Urinary bladder (tissue), 4 donors: ENCODE measurements around the gene CAMTA2. TPM values are rescaled to one million over a fixed set of nuclear protein-coding genes. Genes with fewer than 3 reads are reported as not detected.
"Not testable (repeated sequence)": the region's sequence is repeated elsewhere in the genome, so short reads cannot be mapped to it uniquely, and the experiment has no call there.

Experiments
- DNase-seq: peaks from one replicate; pipeline ENCODE4 v3.0.0-alpha.2; 2015; ENCODE audit errors: extremely low spot score
- H3K27ac ChIP-seq: one replicate; pipeline ENCODE4 v1.5.1; 2013; ENCODE audit warnings: low read depth, mild to moderate bottlenecking, moderate library complexity
- H3K36me3 ChIP-seq: one replicate; pipeline ENCODE4 v1.6.1; 2013; ENCODE audit warnings: mild to moderate bottlenecking, moderate library complexity; ENCODE audit not compliant: insufficient read depth
- H3K4me1 ChIP-seq: one replicate; pipeline ENCODE4 v1.6.1; 2013; ENCODE audit warnings: mild to moderate bottlenecking, moderate library complexity; ENCODE audit not compliant: insufficient read depth
- H3K4me3 ChIP-seq: one replicate; pipeline ENCODE4 v1.5.1; 2013; ENCODE audit warnings: low read depth, low read length
- WGBS: extraction: QIAGEN DNeasy Blood & Tissue Kit; methylation state at CpG from one replicate; pipeline ENCODE4 v1.1.7; 2013; 5-methylcytosine and 5-hydroxymethylcytosine counted together
- polyA plus RNA-seq: library from polyadenylated mRNA; stranded (reverse); fragments of 200-250 nt; gene quantifications from one replicate; pipeline ENCODE4 v1.2.3, GENCODE V29; 2013
- total RNA-seq: library from RNA; depleted of rRNA; stranded (reverse); fragments of >200 nt; gene quantifications from one replicate; pipeline ENCODE4 v1.2.3, GENCODE V29; 2014
- donor health status: healthy with polysubstance abuse.
- donor health status: healthy.

CAMTA2 gene
- total RNA-seq (5.7 TPM), polyA plus RNA-seq (46.1 TPM)

GRCh38 chr17:4986951-4987766 lies at the start of gene CAMTA2:
TSS of gene CAMTA2 (minus strand) at chr17:4987675. CDS start at chr17:4986222, 1,453 bp downstream.
- H3K27ac ChIP-seq, result peak within 1 kb of the TSS; percentile 92
- peaks cover 2% of the 10 kb centered on the region for H3K4me1 ChIP-seq
- under 1% methylated on average over 77 of the region's 78 CpGs for WGBS

GRCh38 chr17:5035315-5035714 lies 47.8 kb upstream of the CAMTA2 start, which contains the start of gene SLC52A1:
TSS of gene SLC52A1 (minus strand) at chr17:5035426. CDS start at chr17:5034606, 820 bp downstream.
- H3K4me3 ChIP-seq, result peak within 1 kb of the TSS; percentile 29
- 7% methylated on average over 24 of the region's 24 CpGs for WGBS

More at GRCh38 chr17:4986951-4987766, at the start of gene CAMTA2:
- H3K36me3 ChIP-seq, result no peaks in the 10 kb centered on the region
- H3K4me3 ChIP-seq, result peak within 1 kb of the TSS; percentile 87
- DNase-seq, result peak; percentile 45

GRCh38 chr17:5034651-5035050 lies 47.2 kb upstream of the CAMTA2 start:
- Histone ChIP-seq H3K4me3 (no peak overlapping the region), H3K36me3 (no peaks in the 10 kb centered on the region), H3K27ac (no peak overlapping the region), H3K4me1 (no peaks in the 10 kb centered on the region)
- WGBS, result 85% methylated on average over 14 of the region's 14 CpGs
- DNase-seq, result no peak

More at GRCh38 chr17:5035315-5035714, 47.8 kb upstream of the CAMTA2 start, which contains the start of gene SLC52A1:
- DNase-seq, result no peak
- Histone ChIP-seq H3K36me3 (no peaks in the 10 kb centered on the region), H3K4me1 (no peaks in the 10 kb centered on the region), H3K27ac (no peak within 1 kb of the TSS)

GRCh38 chr17:5034063-5034462 lies 46.6 kb upstream of the CAMTA2 start:
- WGBS, result 93% methylated on average over 5 of the region's 5 CpGs

GRCh38 chr17:5033352-5034015 lies 46.0 kb upstream of the CAMTA2 start:
- DNase-seq, result no peak
- 89% methylated on average over 13 of the region's 13 CpGs for WGBS
- Histone ChIP-seq H3K36me3 (no peaks in the 10 kb centered on the region), H3K4me1 (no peaks in the 10 kb centered on the region), H3K4me3 (no peak overlapping the region), H3K27ac (no peak overlapping the region)

More at GRCh38 chr17:5034063-5034462, 46.6 kb upstream of the CAMTA2 start:
- Histone ChIP-seq H3K36me3 (no peaks in the 10 kb centered on the region), H3K27ac (no peak overlapping the region), H3K4me1 (no peaks in the 10 kb centered on the region), H3K4me3 (no peak overlapping the region)
- no peak for DNase-seq

GRCh38 chr17:5032865-5033264 lies 45.4 kb upstream of the CAMTA2 start:
- Histone ChIP-seq H3K4me1 (no peaks in the 10 kb centered on the region), H3K4me3 (no peak overlapping the region), H3K27ac (no peak overlapping the region), H3K36me3 (no peaks in the 10 kb centered on the region)
- no peak for DNase-seq
- 86% methylated on average over 6 of the region's 6 CpGs for WGBS

- peak overlapping the region; percentile 44 for H3K4me3 ChIP-seq
- DNase-seq, result peak; percentile 72
- H3K36me3 ChIP-seq, result no peaks in the 10 kb centered on the region
- no peaks in the 10 kb centered on the region for H3K4me1 ChIP-seq
- 3% methylated on average over 48 of the region's 48 CpGs for WGBS
- H3K27ac ChIP-seq, result no peak overlapping the region
Observed at GRCh38 chr17:5031365-5032082, 44.0 kb upstream of the CAMTA2 start.

- not testable (repeated sequence) for H3K4me3 ChIP-seq, H3K4me1 ChIP-seq, H3K36me3 ChIP-seq, DNase-seq, H3K27ac ChIP-seq
- WGBS, result 100% methylated on average over 2 of the region's 2 CpGs
Observed at GRCh38 chr17:5030168-5030567, 42.7 kb upstream of the CAMTA2 start.

GRCh38 chr17:5027916-5028315 lies 40.4 kb upstream of the CAMTA2 start:
- DNase-seq, result no peak
- WGBS, result 73% methylated on average over 5 of the region's 5 CpGs

GRCh38 chr17:5027299-5027698 lies 39.8 kb upstream of the CAMTA2 start:
- 85% methylated on average over 6 of the region's 6 CpGs for WGBS
- H3K4me3 ChIP-seq, result no peak overlapping the region
- H3K36me3 ChIP-seq, result no peaks in the 10 kb centered on the region

More at GRCh38 chr17:5027916-5028315, 40.4 kb upstream of the CAMTA2 start:
- Histone ChIP-seq H3K4me1 (no peaks in the 10 kb centered on the region), H3K36me3 (no peaks in the 10 kb centered on the region), H3K27ac (no peak overlapping the region), H3K4me3 (no peak overlapping the region)

GRCh38 chr17:5024604-5025003 lies 37.1 kb upstream of the CAMTA2 start:
- Histone ChIP-seq H3K4me1 (no peaks in the 10 kb centered on the region), H3K36me3 (no peaks in the 10 kb centered on the region), H3K27ac (no peak overlapping the region), H3K4me3 (no peak overlapping the region)
- WGBS, result 97% methylated on average over 4 of the region's 4 CpGs
- DNase-seq, result no peak

More at GRCh38 chr17:5027299-5027698, 39.8 kb upstream of the CAMTA2 start:
- DNase-seq, result no peak
- no peaks in the 10 kb centered on the region for H3K4me1 ChIP-seq
- no peak overlapping the region for H3K27ac ChIP-seq

- H3K4me1 ChIP-seq, result no peaks in the 10 kb centered on the region
- no peak overlapping the region for H3K4me3 ChIP-seq
- H3K27ac ChIP-seq, result no peak overlapping the region
- 90% methylated on average over 29 of the region's 29 CpGs for WGBS
- no peak for DNase-seq
- no peaks in the 10 kb centered on the region for H3K36me3 ChIP-seq
Observed at GRCh38 chr17:5023588-5024147, 36.2 kb upstream of the CAMTA2 start.

- 96% methylated on average over 30 of the region's 30 CpGs for WGBS
- no peak for DNase-seq
- Histone ChIP-seq H3K4me3 (no peak overlapping the region), H3K4me1 (no peaks in the 10 kb centered on the region), H3K36me3 (no peaks in the 10 kb centered on the region), H3K27ac (no peak overlapping the region)
Observed at GRCh38 chr17:5022171-5022711, 34.8 kb upstream of the CAMTA2 start.
